CD4-positive, alpha-beta T cell treated with Interleukin-21 for 1 hour (primary cell): Measurements from ENCODE around the gene MOBP.
"Not testable (repeated sequence)": the region's sequence is repeated elsewhere in the genome, so short reads cannot be mapped to it uniquely, and the experiment has no call there.

Experiments used
- DNase-seq: peaks from one replicate; pipeline ENCODE4 v3.0.0-alpha.2; 2020

The MOBP gene

DNA sequence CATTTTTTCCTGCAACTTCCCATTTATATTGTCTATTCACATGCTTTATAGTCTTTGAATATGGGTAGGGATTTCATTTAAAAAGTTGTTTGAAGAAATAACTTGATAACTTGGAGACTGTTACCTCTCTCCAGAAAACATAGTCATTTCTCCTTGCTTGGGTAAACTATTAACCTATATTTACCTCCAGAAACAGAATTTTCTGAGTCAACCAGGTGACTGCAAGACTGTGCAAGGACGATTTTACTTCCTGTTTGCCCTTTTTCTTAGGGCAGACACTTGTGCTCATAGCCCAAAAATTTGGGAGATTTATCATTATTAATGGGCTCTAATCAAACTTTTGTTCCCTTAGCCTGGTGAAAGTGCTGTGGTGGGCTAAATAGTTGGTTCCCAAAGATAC, 14.3 kb upstream of the MOBP start:
- no peak for DNase-seq

DNA sequence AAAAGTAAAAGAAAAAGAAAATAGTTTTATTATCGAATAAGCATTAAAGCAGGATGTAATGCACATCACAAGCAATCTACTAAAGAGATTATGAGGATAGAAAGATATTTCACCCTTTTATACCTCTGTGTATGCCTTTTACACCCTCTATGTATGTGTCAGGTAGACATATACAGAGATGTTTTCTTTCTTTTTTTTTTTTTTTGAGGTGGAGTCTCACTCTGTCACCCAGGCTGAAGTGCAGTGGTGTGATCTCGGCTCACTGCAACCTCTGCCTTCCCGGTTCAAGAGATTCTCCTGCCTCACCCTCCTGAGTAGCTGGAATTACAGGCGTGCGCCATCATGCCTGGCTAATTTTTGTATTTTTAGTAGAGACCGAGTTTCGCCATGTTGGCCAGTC, 13.6 kb upstream of the MOBP start:
- not testable (repeated sequence) for DNase-seq

DNA sequence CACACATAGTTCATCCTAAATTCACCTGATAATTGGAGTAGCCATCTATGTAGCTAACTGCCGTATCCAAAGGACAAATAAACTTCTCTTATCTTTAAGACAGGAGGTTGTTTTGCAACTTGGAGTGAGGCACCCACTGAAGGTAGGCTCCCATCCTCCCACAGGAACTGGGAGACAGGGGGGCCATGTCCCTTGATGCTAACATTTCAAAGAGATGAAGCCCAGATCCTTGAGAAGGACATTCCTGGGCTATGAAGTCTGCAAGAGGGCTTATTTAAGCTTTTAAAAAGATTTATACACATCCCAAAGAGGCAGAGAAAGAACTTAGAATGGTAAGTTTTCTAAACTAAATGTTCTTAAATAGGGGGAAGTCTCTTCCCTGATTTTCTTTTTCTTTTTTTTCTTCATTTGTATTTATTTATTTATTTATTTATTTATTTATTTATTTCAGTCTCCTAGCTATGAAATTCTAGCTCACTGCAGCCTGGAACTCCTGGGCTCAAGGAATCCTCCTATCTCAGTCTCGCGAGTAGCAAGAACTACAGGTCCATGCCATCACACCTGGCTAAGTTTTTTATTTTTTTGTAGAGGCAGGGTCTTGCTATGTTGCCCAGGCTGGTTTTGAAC, 12.8 kb upstream of the MOBP start:
- no peak for DNase-seq

DNA sequence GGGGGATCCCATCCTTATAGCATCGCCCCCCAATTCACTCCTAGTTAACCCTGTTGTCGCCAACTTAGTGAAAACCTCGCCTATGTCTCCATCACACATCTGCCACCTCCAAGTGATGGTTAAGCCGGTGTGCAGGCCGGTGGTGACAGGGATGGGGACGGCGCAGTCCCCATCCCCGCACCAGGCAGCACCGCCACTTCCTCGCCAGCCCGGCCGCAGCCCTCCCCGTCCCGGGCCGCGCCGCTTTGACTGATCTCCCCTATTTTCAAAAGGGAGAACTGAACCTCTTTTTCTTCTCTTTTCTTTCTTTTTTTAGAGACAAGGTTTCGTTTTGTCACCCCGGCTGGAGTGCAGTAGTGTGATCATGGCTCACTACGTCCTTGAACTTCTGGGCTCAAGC, 11.3 kb upstream of the MOBP start:
- no peak for DNase-seq

DNA sequence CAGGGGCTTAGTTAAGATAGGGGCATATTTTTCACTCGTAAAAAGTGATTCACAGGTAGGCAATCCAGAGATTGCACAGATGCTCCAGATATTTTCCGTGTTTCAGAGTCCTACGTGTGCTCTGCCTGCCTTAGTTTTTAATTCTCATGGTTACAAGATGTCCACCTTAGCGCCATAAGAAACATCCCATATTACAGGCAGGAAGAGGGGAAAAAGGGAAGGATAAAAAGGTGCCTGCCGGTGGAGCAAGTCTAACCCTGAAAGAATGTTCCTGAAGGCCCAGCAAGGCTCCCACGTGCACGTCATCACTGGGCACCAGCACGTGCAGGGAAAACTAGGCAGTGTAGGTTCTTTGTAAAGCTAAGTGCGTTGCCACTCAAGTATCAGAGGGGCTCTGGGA, 10.1 kb upstream of the MOBP start:
- DNase-seq, result no peak

GRCh38 chr3:39458579-39458978, 8.9 kb upstream of the MOBP start:
- not testable (repeated sequence) for DNase-seq

GRCh38 chr3:39460677-39461076, 6.8 kb upstream of the MOBP start:
- DNase-seq, result no peak

DNA sequence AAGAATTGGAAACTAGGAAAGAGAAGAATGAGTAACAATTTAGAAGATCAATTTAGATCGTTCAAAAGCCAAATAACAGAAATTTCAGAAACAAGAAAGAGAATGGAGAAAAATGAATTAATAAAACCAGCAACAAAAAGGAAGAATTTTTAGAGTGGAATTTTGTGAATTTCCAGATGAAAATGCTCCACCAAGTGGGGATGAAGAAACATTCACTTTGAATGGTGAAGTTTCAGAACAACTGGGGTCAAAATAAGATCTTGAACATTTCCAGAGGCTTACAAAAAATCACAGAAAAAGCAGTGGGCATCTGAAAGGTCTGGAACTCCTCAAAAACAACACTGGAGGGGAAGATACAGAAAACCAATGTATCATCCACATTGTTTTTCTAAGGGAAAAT, 4.2 kb upstream of the MOBP start:
- DNase-seq, result no peak

DNA sequence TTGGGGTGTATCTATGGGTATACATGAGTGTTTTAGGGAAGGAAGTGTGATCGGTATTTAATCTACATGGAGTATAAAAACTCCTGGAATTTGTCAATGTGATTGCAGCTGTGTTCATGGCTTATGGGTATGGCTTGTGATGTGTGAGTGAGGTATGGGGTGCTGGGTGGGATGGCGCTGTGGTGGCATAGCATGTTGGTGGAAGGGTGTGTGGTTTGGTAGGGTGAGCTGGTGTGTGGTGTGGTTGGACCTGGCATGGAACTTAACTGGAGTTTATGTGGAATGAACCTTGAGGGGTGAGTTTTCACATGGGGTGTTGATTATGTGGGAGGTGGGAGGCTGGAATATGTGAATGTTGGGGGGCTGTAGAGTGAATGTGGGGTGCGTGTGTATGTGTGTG, 492 bp upstream of the MOBP start:
- no peak for DNase-seq

DNA sequence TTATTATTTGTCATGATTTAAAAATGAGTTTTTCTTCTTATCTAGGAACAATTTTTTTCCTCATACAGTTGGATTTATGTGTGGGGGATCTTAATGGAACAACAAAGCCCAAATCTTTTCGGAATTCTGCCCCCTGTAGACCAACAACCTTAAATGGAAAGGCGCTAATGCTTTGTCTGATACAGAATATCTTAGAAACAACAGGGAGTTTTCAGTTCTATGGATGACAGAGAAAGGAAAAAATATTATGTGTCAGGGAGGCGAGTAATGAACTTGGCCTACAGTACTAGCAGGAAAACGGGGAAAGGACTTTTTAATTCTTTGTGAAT, 592 bp downstream of the MOBP start:
- DNase-seq, result no peak

GRCh38 chr3:39469258-39469657, 1.8 kb downstream of the MOBP start:
- no peak for DNase-seq

DNA sequence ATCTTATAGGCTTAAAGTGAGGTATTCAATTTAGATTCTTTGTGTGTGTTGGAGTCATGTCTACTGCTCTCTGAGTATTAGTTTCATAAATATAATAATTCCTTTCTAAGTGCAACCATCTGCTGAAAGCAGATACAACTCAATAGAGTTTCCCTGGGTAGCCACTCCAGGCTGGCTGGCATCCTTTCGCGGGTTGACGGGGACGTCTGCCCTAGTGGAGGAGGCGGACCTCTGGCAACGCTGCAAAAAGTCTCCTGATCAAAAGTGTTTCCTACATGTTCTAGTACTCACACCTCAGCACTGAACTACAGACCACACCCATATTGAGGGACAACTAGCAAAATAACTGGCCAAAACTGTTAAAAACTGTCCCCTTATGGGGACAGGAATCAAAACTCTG, 2.5 kb downstream of the MOBP start:
- no peak for DNase-seq

DNA sequence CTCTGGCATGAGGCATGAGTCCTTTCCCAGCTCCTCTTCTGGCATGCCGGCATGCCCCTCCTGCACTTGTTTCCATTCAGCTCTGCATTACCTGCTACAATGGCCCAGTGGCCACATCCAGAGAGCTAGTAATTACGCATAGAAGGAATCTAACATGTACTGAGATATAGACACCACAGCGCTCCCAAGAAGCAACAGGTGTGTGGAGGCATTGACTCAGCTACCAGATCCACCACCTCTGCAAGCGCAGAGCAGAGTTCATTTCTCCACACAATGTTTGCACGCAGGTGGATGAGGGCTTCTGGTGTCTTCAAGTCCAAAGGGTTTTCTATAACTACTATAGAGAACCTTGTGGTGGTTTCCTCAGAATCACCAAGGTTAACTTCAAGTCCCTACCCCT, 4.2 kb downstream of the MOBP start:
- no peak for DNase-seq

DNA sequence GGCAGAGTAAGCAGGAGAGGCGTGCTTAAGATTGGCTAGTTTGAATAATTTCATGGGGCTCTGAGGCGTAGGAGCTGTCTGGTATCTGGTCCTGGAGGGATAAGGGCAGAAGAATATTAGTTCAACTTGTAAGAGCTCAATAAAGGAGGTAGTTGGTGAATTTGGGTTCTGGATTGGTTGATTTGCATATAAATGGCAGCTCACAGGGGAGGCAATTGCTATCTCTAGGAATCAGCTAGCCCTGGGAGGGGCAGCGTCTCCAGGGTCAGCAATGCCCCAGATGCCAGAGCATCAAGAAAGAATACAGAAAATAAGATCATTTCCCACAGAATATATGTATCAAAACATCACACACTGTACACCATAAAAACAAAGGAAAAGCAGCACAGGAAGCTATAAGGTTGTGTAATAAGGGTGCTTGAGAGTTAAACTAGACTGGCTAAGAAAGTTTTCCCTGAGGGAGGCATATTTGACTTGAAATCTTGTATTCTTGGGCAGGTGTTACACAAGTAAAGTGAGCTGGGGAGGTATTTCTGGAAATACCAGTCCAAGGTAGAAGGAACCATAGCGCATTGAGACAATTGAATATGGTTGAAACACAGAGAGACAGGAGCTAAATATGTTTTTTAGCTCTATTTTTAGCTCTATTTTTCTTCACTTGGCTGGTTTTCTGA, 6.1 kb downstream of the MOBP start:
- no peak for DNase-seq

GRCh38 chr3:39474126-39474515, 6.6 kb downstream of the MOBP start:
- DNase-seq, result no peak

DNA sequence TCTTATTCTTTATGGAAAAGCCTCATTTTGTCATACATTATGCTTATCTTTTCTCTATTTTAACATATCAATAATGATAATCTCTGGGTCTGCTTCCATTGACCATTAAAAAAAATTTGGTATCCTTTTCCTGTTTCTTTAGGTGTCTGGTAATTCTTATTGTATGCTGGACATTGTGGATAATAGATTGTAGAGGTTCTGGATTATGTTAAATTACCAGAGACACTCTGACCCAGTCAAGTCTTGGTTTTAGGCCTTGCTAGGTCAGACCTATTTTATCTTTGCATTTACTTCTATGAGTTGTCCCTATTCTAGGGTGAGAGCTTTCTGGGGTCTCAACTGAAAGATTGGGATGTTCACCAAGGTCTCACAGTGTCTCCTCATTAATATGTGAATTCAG, 9.3 kb downstream of the MOBP start:
- DNase-seq, result no peak

DNA sequence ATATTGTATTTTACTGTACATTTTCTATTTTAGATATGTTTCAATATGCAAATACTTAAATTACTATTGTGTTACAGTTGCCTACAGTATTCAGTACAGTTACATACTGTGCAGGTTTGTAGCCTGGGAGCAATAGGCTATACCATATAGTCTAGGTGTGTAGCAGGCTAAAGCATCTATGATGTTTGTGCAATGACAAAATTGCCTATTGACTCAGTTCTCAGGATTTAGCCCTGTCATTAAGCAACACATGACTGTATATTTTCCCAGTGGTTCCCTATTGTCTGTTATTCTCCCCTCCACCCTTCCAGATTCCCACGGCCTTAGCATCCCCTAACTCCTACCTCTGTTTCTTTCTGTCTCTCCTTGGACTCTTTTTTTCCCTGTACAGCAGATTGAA, 10.7 kb downstream of the MOBP start:
- no peak for DNase-seq

GRCh38 chr3:39479701-39480414, 12.4 kb downstream of the MOBP start:
- DNase-seq, result no peak

DNA sequence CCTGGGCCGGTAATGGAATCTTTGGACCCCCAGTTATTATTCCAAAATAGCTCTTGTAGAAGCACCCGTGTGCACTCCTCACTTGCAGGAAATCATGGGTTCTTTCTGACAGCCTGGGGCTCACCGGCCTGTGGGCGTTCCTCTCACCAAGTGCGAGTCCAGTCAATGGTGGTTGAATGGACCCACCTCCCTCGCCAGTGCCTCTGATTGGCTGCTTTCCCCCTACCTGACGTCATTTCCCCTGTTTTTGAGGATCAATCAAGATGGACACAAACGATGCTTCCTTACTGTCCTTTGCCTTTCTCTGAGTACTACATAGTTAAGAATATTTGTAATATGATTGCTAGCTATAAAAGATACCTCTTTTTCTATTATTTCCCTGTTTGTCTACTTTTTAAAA, 18.1 kb downstream of the MOBP start:
- no peak for DNase-seq

DNA sequence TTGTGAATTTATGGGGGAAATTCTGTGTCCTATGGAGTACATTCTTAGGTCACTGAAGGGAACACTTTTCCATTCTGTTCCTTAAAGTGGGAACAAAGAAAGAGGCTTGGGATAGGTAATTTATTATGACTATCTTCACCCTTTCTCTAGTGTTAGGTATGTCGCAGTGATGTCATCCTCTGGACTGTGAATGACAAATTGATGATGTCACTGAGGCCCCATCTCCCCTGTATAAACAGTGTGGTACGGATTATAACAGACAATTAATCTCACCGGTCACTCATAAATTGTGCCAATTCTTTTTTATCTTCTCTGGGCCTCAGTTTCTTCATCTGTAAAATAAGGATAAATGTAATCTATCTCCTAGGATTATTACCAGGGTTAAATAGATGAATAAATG, 23.5 kb downstream of the MOBP start:
- DNase-seq, result no peak

DNA sequence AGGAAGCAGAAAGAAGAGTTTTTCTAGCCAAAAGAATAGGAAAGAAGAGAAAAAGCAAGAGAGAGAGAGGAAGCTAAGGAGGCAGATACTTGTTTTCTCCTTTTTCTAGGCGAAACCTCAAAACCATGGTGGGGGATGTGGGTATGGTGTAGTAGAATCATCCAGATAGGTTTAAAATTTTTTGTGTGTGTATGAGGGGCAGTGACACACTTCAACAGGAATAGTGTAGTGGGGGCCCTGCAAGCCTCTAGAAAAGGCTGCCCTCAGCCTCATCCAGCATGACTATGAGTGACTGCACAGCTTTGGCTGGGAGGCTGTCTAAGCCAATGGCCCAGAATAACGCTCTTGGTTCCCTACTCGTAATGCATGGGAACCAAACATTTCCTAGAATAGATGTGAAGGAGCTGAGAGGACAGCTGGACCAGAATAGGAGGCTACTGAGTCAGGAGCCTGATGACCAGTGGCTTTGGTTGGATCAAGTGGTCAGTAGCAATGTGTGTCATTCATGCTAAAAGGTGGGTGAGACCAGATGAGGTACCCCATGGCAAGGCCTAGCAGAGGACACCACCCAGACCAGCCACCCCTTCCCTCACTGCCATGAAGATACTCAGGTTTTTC, 24.4 kb downstream of the MOBP start:
- no peak for DNase-seq

DNA sequence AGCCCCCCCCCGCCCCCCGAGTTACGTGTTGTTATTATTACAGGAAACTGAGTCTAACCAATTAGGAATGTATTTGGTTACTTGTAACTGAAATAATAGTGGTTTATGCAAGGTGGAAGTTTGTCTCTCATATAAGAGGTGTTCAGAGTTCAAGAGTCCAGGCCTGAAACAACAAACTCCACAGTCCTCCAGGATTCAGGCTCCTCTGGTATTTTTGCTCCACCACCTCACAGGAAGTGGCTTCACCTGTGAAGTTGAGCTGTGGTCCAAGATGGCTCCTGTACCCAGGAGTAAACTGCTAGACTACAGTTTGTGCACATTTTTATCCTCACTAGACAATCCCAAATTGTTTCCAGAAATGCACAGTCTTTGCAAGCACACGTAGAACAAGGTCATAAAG, 27.3 kb downstream of the MOBP start:
- no peak for DNase-seq

DNA sequence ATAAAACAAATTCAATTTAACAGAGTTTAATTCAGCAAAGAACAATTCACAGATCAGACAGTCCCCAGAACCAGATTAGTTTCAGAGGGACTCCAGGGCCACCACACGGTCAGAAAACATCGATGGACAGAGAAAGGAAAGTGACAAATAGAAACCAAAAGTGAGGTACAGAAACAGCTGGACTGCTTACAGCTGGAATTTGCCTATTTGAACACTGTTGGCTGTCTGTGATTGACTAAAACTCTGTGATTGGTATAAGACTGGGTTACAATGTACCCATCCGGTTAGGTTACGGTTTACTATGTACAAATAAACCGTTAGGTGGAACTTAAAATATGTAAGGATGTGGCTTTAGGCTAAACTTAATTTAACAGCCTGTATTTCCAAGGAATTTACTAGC, 30.3 kb downstream of the MOBP start:
- DNase-seq, result no peak

- DNase-seq, result no peak
Measured at GRCh38 chr3:39499651-39500273, 32.3 kb downstream of the MOBP start.
